GM21390 (cell line): Measurements from ENCODE around the gene RITA1.

Source experiments
- ATAC-seq: cut with Tn5 transposase; IDR thresholded peaks from one replicate; pipeline ENCODE4 v1.9.1; 2021; ENCODE audit not compliant: unreplicated experiment

RITA1 gene

GRCh38 chr12:113152835-113153814 is 32.4 kb upstream of the RITA1 start:
- peak; percentile 55 for ATAC-seq

- ATAC-seq: no peak
These were observed 31.1 kb upstream of the RITA1 start for GRCh38 chr12:113154351-113154973.

DNA sequence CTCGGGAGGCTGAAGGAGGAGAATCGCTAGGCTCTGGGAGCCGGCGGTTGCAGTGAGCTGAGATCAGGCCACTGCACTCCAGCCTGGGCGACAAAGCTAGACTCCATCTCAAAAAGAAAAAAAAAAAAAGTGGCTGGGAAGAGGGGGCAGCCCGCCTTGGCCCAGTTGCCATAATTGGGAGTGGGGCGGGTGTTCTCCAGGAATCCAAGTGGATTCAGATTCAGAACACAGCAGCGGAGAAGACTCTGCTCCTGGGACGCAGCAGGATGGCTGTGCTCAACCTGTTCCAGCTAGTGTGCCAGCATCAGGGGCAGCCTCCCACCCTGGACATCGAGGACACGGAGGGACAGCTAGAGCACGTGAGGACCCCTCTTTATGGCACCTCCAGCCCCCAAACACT is 30.5 kb upstream of the RITA1 start:
- no peak for ATAC-seq

DNA sequence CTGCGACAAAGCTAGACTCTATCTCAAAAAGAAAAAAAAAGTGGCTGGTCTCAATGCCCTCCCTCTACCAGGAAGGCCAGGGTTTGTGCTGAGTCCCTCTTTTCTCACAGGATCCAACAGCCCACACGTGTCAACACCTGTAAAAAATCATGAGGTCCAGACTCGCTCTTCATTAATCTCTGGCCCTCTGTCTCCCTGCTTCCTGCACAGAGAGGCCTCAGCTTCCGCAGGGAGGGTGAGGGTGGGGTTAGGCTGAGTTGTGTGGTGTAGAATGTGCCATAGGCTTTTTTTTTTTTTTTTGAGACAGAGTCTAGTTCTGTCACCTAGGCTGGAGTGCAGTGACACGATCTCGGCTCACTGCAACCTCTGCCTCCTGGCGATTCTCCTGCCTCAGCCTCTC is 29.9 kb upstream of the RITA1 start:
- no peak for ATAC-seq

GRCh38 chr12:113157218-113157859 is 28.2 kb upstream of the RITA1 start:
- ATAC-seq: no peak

DNA sequence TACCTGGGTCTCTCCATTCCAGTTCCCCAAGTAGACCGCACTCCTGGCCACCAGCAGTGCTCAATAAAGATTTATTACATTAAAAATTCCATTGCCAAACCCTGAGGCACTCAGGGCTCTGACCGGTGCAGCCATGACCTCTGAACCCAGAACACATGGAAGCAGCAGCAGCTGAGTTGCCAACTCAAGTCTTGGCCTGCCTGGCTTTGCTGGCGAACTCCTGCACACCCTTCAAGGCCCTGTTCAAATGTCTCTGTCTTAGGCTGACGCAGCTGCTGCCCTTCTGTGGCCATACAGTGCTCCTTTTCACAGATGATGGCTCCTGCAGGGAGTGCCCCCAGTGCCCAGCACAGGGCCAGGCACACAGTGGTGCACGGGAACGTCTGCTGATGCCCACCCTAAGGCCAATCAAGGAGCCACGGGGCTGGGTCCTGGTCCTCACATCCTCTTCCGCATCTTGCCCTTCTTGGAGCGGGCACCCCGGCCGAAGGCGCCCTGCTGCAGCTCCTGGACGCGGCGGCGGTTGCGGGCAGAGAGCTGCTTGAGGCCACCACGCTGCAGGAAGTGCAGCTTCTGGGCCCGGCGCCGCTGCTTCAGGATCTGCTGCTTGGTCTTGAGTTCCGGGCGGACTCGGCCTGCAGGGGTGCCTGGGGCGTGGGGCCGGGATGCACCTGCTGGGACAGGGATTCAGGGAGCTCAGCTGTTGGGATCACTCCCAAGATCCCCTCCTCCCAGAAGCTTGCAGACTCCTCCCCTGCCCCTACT is 26.9 kb upstream of the RITA1 start:
- ATAC-seq: no peak

DNA sequence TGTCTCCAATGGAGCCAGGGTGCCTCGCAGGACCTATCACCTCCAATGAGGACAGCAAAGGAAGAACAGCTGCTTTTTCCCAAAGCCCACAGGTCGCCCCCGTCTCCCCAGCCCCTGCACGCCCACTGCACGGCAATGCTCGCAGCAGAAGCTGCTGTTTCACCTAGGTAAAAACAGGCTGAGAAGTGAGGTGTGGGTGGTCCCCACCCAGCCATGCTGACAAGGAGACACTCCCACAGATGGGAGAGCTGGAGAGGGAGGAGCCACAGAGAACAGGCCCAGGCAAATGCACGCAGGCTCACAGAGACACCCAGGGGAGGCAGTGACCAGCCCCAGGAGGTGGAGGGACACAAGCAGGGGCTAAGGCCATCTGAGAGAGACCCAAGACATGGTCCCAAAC is 25.6 kb upstream of the RITA1 start:
- ATAC-seq: no peak

DNA sequence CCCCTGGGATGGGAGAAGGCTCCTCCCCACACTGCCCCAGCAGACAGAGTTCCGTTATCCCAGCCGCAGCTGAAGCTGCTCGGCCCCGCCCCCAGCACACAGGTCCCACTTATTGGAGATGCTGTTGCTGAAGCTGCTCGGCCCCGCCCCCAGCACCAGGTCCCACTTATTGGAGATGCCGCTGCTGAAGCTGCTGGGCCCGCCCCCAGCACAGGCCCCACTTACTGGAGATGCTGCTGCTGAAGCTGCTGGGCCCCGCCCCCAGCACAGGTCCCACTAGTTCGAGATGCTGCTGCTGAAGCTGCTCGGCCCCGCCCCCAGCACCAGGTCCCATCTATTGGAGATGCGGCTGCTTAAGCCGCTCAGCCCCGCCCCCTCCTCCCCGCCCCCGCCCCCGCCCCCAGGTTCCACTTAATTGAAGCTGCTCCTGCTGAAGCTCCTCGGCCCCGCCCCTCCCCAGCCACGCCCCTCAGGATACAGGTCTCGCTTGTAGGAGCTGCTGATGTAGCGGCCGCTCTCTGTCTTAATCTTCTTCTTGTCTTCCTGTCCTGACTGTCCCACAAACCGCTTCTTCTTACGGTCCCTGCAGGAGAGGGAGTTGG is 24.0 kb upstream of the RITA1 start:
- no peak for ATAC-seq

DNA sequence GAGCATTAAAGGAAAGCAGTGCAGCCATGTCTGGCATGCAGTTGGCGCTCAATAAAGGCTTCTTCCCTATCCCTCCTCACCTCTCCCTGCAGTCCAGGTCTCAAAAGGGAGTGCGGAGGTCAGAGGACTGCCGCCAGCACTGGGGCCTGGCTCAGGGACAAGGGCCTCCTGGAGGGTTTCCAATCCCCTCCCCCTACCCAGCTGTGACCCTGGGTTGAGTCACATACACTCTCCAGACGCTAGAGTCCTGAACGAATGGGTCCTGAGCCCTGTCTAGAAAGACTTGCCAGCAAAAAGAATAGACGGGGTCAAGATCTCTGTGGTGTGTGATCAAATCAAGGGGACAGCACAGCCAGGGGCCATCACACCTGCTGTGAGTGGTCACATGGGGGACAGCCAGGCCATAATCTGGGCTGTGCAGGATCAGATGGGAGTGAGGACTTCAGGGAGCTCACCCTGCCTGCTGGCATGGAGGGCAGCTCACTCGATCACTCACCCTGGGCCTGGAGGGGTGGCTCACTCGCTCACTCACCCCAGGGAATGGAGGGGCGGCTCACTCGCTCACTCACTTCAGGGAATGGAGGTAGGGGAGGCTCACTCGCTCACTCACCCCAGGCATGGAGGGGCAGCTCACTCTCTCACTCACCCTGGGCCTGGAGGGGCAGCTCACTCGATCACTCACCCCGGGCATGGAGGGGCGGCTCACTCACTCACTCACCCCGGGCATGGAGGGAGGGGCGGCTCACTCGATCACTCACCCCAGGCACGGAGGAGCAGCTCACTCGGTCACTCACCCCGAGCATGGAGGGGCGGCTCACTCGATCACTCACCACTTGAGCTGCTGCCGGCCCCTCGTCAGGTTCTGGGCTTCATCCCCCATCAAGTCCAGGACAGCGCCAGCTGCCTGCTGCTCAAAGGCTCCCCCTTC is 23.2 kb upstream of the RITA1 start:
- no peak for ATAC-seq

DNA sequence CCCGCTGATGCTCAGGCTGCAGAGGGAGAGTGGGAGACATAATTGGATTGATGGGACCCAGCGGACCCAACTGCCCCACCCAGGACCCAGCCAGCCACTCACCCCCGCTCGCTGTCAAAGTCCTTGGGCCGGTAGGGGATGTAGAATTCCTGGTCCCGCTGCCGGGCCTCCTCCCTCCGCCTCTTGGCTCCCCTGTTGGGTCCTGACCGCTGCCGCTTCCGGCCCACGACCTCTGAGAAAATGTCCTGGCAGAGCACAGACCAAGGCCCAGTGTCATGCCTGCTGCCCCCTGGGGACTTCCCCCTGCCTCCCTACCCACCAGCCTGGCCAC is 22.5 kb upstream of the RITA1 start:
- ATAC-seq: no peak

- ATAC-seq: no peak
These were observed 21.5 kb upstream of the RITA1 start for GRCh38 chr12:113164014-113164413.

DNA sequence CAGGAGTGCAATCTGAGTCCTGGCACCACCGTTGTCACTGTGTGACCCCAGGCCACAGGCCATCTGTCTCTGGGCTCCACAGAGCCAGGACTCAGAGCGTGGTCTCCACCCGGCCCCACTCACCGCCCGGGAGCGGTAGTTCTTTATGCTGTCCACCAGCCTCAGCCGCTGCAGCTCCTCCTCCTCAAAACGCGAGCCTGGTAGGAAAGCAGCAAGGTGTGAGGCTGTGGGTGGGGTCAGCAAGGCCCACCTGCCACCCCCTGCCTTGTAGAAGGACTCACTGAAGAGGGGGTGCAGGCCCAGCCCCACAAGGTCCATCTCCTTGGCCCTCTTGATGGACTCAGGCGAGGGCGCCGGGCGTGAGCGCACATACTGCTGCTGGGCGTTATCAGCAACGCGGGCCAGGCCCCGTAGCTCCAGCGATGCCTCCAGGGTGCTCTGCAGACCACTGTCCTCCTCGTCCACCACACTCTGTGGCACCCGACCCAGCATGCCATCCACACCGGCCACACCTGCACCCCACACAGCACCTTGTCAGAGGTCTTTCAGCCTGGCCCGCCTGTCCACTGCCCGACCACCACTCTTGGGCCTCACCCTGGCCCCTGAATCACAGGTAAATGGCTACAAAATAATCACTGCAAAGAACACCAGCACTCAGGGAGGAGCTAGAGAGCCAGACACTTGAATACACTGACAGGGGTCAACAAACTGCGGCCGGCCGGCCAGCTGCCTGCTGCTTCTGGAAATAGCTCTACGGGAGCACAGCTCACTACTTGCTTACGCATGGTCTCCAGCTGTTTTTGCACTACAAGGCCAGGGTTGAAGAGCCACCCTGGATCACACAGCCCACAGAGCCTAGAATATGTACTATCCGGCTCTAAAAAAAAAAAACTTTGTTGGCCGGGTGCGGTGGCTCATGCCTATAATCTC is 19.7 kb upstream of the RITA1 start:
- no peak for ATAC-seq

GRCh38 chr12:113167868-113168267 is 17.7 kb upstream of the RITA1 start:
- no peak for ATAC-seq

DNA sequence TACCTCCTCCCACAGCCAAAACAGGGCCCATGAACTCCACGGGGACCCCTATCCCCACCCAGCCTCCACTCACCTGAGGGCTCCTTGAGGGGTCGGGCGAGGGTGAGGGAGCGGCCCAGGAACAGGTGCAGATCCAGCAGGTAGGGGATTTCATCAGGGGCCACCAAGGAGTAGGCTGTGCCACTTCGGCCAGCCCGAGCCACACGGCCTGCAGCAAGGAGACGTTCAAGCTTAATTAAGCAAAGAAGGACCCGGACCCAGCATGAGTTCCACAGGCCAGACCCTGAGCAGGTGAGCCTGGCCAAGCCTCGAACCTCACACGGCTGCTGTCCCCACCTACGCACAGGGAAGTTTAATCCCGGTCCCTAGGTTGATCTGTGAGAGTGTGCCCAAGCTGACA is 15.8 kb upstream of the RITA1 start:
- ATAC-seq: no peak

DNA sequence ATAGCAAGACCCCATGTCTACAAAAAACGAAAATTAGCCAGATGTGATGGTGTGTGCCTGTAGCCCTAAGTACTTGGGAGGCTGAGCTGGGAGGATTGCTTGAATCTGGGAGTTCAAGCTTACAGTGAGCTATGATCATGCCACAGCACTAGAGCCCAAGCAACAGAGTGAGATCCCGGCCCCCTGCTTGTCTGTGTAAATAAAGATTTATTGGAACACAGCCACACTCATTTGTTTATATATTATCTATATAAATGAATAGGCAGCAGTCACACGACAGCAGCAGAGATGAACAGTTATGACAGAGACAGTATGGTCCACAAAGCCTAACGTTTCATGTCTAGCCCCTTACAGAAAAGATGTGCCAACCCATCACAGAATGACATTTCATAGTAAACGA is 15.1 kb upstream of the RITA1 start:
- ATAC-seq: no peak

DNA sequence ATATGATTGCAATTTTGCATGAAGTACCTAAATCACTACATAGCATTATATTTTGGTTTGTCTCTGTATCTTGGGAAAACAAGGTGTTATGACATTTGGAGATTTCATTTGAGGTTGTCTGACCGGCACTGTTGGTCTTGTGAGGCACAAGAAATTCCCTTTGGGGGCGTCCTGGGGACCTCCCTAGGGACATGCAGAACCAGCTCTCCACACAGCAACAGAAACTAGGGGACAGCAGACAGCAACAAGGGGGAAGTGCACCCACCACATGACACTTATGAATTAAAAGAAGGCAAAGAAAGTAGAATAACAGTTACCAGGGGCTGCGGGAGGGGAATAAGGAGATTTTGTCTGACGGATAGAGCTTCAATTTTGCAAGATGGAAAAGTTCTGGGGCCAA is 14.6 kb upstream of the RITA1 start:
- no peak for ATAC-seq

GRCh38 chr12:113171543-113171942 is 14.0 kb upstream of the RITA1 start:
- no peak for ATAC-seq

- no peak for ATAC-seq
These were observed 13.3 kb upstream of the RITA1 start for GRCh38 chr12:113172185-113172584.
